ENCODE measurements around the gene CHIC2.

CHIC2 gene

DNA sequence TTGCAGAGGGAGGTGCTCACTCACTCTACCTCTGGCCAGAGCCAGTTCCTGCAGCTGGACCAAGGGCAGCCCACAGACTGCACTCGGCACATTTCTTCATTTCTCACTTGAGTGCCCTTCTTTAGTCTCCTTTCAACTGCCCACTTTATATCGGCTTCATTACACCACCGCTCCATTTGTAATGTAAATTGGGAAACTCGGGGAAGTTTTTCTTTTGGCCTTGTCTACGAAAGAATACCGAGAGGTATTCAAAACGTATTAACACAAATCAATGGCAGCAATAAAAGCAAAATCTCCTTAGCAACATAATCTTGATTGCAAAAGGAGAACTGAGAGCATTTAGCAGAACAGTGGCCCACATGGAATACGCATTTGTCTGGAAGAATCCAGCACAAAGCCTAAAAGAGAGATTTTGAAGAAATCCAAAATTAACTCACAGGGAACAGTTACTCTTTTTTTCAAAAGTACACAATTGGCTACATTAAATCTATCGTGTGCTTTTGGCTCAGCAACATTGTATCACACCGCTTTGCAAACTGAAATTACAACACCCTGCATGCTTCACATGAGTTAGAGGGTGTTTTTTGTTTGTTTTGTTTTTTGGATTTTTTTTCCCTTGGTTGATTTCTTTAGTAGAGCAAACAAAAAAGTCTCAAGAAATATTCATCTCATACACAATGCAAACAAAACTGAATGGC lies 62.6 kb downstream of the CHIC2 start:
- Histone ChIP-seq H3K79me2 (ENCODE audit: low read length) (no peaks in the 10 kb centered on the region), H3K4me3 (ENCODE audit: low read length) (no peak overlapping the region), H3K4me1 (ENCODE audit: low read length) (no peaks in the 10 kb centered on the region), H2AFZ (ENCODE audit: low read length) (no peak overlapping the region), H4K20me1 (ENCODE audit: insufficient read depth, low read length) (no peaks in the 10 kb centered on the region), H3K9me3 (replicated peaks; ENCODE audit: insufficient read depth, low read length) (no peaks in the 10 kb centered on the region), H3K9me2 (replicated peaks; ENCODE audit: insufficient read depth, low read length) (no peaks in the 10 kb centered on the region), H3K27ac (ENCODE audit: low read length) (no peak overlapping the region), H3K4me2 (ENCODE audit: low read depth, low read length) (no peak overlapping the region), H3K27me3 (replicated peaks; ENCODE audit: insufficient read depth, low read length) (no peaks in the 10 kb centered on the region), H3F3A (ENCODE audit: insufficient read depth, low read length) (no peaks in the 10 kb centered on the region), H3K36me3 (replicated peaks; ENCODE audit: insufficient read depth, low read length) (no peaks in the 10 kb centered on the region), H3K9ac (ENCODE audit: low read length) (no peak overlapping the region)
- TF ChIP-seq EZH2phosphoT487 (IDR thresholded peaks at IDR 0.05; ENCODE audit: low read length) (no peak), EZH2 (optimal IDR thresholded peaks at IDR 0.05; ENCODE audit: low read depth, low read length) (no peak)
- TF ChIP-seq, protein P1, sequence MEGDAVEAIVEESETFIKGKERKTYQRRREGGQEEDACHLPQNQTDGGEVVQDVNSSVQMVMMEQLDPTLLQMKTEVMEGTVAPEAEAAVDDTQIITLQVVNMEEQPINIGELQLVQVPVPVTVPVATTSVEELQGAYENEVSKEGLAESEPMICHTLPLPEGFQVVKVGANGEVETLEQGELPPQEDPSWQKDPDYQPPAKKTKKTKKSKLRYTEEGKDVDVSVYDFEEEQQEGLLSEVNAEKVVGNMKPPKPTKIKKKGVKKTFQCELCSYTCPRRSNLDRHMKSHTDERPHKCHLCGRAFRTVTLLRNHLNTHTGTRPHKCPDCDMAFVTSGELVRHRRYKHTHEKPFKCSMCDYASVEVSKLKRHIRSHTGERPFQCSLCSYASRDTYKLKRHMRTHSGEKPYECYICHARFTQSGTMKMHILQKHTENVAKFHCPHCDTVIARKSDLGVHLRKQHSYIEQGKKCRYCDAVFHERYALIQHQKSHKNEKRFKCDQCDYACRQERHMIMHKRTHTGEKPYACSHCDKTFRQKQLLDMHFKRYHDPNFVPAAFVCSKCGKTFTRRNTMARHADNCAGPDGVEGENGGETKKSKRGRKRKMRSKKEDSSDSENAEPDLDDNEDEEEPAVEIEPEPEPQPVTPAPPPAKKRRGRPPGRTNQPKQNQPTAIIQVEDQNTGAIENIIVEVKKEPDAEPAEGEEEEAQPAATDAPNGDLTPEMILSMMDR (IDR thresholded peaks at IDR 0.05; ENCODE audit: low read length) = no peak
- DNase-seq = no peak

GRCh38 chr4:53997898-53998297 lies 66.5 kb downstream of the CHIC2 start:
- Histone ChIP-seq H3F3A (ENCODE audit: insufficient read depth, low read length) (no peaks in the 10 kb centered on the region), H2AFZ (ENCODE audit: low read length) (no peak overlapping the region), H4K20me1 (ENCODE audit: insufficient read depth, low read length) (no peaks in the 10 kb centered on the region), H3K9me2 (replicated peaks; ENCODE audit: insufficient read depth, low read length) (no peaks in the 10 kb centered on the region), H3K9ac (ENCODE audit: low read length) (no peak overlapping the region), H3K79me2 (ENCODE audit: low read length) (no peaks in the 10 kb centered on the region), H3K9me3 (replicated peaks; ENCODE audit: insufficient read depth, low read length) (no peaks in the 10 kb centered on the region), H3K4me1 (ENCODE audit: low read length) (no peaks in the 10 kb centered on the region), H3K36me3 (replicated peaks; ENCODE audit: insufficient read depth, low read length) (no peaks in the 10 kb centered on the region), H3K27ac (ENCODE audit: low read length) (no peak overlapping the region), H3K4me3 (ENCODE audit: low read length) (no peak overlapping the region), H3K4me2 (ENCODE audit: low read depth, low read length) (no peak overlapping the region), H3K27me3 (replicated peaks; ENCODE audit: insufficient read depth, low read length) (no peaks in the 10 kb centered on the region)
- TF ChIP-seq EZH2 (optimal IDR thresholded peaks at IDR 0.05; ENCODE audit: low read depth, low read length) = no peak
- TF ChIP-seq, protein P1 (IDR thresholded peaks at IDR 0.05; ENCODE audit: low read length) = no peak
- TF ChIP-seq EZH2phosphoT487 (IDR thresholded peaks at IDR 0.05; ENCODE audit: low read length) = no peak
- DNase-seq = no peak

- no peak overlapping the region for H3K9ac ChIP-seq (ENCODE audit: low read length)
- DNase-seq = no peak
- H3F3A ChIP-seq (ENCODE audit: insufficient read depth, low read length) = no peaks in the 10 kb centered on the region
- no peak overlapping the region for H3K27ac ChIP-seq (ENCODE audit: low read length)
- TF ChIP-seq, protein P1 (IDR thresholded peaks at IDR 0.05; ENCODE audit: low read length) = no peak
- TF ChIP-seq EZH2 (optimal IDR thresholded peaks at IDR 0.05; ENCODE audit: low read depth, low read length) (no peak), EZH2phosphoT487 (IDR thresholded peaks at IDR 0.05; ENCODE audit: low read length) (no peak)
- H2AFZ ChIP-seq (ENCODE audit: low read length) = no peak overlapping the region
- H3K27me3 ChIP-seq (replicated peaks; ENCODE audit: insufficient read depth, low read length) = no peaks in the 10 kb centered on the region
- H4K20me1 ChIP-seq (ENCODE audit: insufficient read depth, low read length) = no peaks in the 10 kb centered on the region
- H3K36me3 ChIP-seq (replicated peaks; ENCODE audit: insufficient read depth, low read length) = no peaks in the 10 kb centered on the region
- H3K4me2 ChIP-seq (ENCODE audit: low read depth, low read length) = no peak overlapping the region
- H3K9me3 ChIP-seq (replicated peaks; ENCODE audit: insufficient read depth, low read length) = no peaks in the 10 kb centered on the region
- no peaks in the 10 kb centered on the region for H3K4me1 ChIP-seq (ENCODE audit: low read length)
- no peaks in the 10 kb centered on the region for H3K9me2 ChIP-seq (replicated peaks; ENCODE audit: insufficient read depth, low read length)
- H3K4me3 ChIP-seq (ENCODE audit: low read length) = no peak overlapping the region
- no peaks in the 10 kb centered on the region for H3K79me2 ChIP-seq (ENCODE audit: low read length)
Observed at GRCh38 chr4:53994382-53995102, 69.9 kb downstream of the CHIC2 start.

Measured in MM.1S (cell line).